Gastrocnemius medialis (tissue), 4 donors: ENCODE measurements around the gene POC1A. TPM values are rescaled to one million over a fixed set of nuclear protein-coding genes. Genes with fewer than 3 reads are reported as not detected.

Source experiments
- ATAC-seq, 2 donors: fragments of 150-250 bp; one replicate each; pipeline ENCODE4 v1.9.1; 2016
- DNase-seq, 2 donors: peaks; one replicate each; pipeline ENCODE4 v3.0.0-alpha.2; 2019
- H3K27ac ChIP-seq, 4 donors: fragments of 200-600 bp; sonication (generic); 1 replicate in 1 of 4; 2 replicates in 3 of 4; pipeline ENCODE4 v1.5.1; 2016 to 2018; ENCODE audit warnings: mild to moderate bottlenecking in 2 of 4, moderate library complexity in 1 of 4
- H3K27me3 ChIP-seq, 3 donors: fragments of 200-600 bp; sonication (generic) in 2 of 3; 1 replicate in 1 of 3; 2 replicates in 2 of 3; pipeline versions ENCODE4 v1.5.1 to v1.6.0; 2016 to 2019; ENCODE audit warnings: mild to moderate bottlenecking in 1 of 3, moderate library complexity in 1 of 3
- H3K36me3 ChIP-seq, 2 donors: fragments of 200-600 bp; sonication (generic) in 1 of 2; one replicate each; pipeline ENCODE4 v1.5.1; 2017 to 2018
- H3K4me1 ChIP-seq, 2 donors: fragments of 200-600 bp; sonication (generic) in 1 of 2; one replicate each; pipeline ENCODE4 v1.5.1; 2016 to 2017; ENCODE audit warnings: mild to moderate bottlenecking in 2 of 2
- H3K4me3 ChIP-seq, 4 donors: fragments of 200-600 bp; sonication (generic) in 3 of 4; 1 replicate in 1 of 4; 2 replicates in 3 of 4; pipeline ENCODE4 v1.5.1; 2016 to 2019; ENCODE audit warnings: mild to moderate bottlenecking in 2 of 4
- H3K9me3 ChIP-seq, 3 donors: fragments of 200-600 bp; sonication (generic) in 2 of 3; 1 replicate in 1 of 3; 2 replicates in 2 of 3; pipeline ENCODE4 v1.5.1; 2016 to 2019
- CTCF ChIP-seq, 5 experiments: fragments of 450-650 bp in 3 of 5; fragments of 200-600 bp in 2 of 5; sonication (generic) in 2 of 5; IDR thresholded peaks in 4 of 5; conservative IDR thresholded peaks in 1 of 5; 1 replicate in 4 of 5; 2 replicates in 1 of 5; pipeline ENCODE4 v1.5.1; 2016 to 2019; ENCODE audit warnings: antibody characterized with exemption in 5 of 5, mild to moderate bottlenecking in 3 of 5, moderate library complexity in 3 of 5
- POLR2A ChIP-seq, 2 donors: fragments of 450-650 bp; IDR thresholded peaks; one replicate each; pipeline ENCODE4 v1.6.1; 2017; ENCODE audit warnings: antibody characterized with exemption in 2 of 2, mild to moderate bottlenecking in 2 of 2, moderate library complexity in 2 of 2
- in situ Hi-C, 4 donors: fragments of 200-750 bp; cut with MboI; loops; one replicate each; pipeline versions ENCODE4 v1.15.0 to v1.8.0; 2017; ENCODE audit warnings: low sequenced_read_pairs in 4 of 4
- intact Hi-C: fragments of 100-400 bp; cut with DNase I; formaldehyde crosslinking; loops from one replicate; pipeline ENCODE4 v1.15.1; 2023; ENCODE audit warnings: low total_unique reads
- total RNA-seq, 4 donors: library from RNA; depleted of rRNA; stranded (reverse); fragments of >200 nt; gene quantifications; one replicate each; pipeline versions ENCODE4 v1.1.0 to v1.2.3, GENCODE V29; 2016

Gene POC1A
- total RNA-seq, 4 donors from 2014 or later, result 0.51 to 3.2 (median 0.81) TPM

GRCh38 chr3:52112056-52112455 is 42.2 kb downstream of the POC1A start:
- no peaks in the 10 kb centered on the region for H3K36me3 ChIP-seq
- no peak overlapping the region for H3K4me3 ChIP-seq
- intact Hi-C loops, result no loop called here
- ATAC-seq (no peak), DNase-seq (no peak)
- no peak overlapping the region for H3K27ac ChIP-seq
- no peak for TF ChIP-seq CTCF (IDR thresholded peaks at IDR 0.05 in 4 of 5, conservative IDR thresholded peaks at IDR 0.05 in 1 of 5)
- no peak for TF ChIP-seq POLR2A (IDR thresholded peaks at IDR 0.05)
- in situ Hi-C loops, result no loop called here
- peaks cover 10 to 15% of the 10 kb centered on the region in 2 donors for H3K4me1 ChIP-seq
- H3K27me3 ChIP-seq, result no peaks in the 10 kb centered on the region
- H3K9me3 ChIP-seq, result no peaks in the 10 kb centered on the region

GRCh38 chr3:52110502-52110901 is 43.7 kb downstream of the POC1A start:
- H3K27ac ChIP-seq, result peak overlapping the region in 1 of 4 donors; percentile 20
- ATAC-seq, result no peak
- peaks cover 10 to 15% of the 10 kb centered on the region in 2 donors for H3K4me1 ChIP-seq
- in situ Hi-C loops, result no loop called here
- no peaks in the 10 kb centered on the region for H3K9me3 ChIP-seq
- TF ChIP-seq POLR2A (IDR thresholded peaks at IDR 0.05) (no peak), CTCF (IDR thresholded peaks at IDR 0.05 in 4 of 5, conservative IDR thresholded peaks at IDR 0.05 in 1 of 5) (no peak)
- DNase-seq, result no peak
- intact Hi-C loops, result no loop called here
- H3K27me3 ChIP-seq, result no peaks in the 10 kb centered on the region
- no peak overlapping the region for H3K4me3 ChIP-seq
- H3K36me3 ChIP-seq, result no peaks in the 10 kb centered on the region

- Histone ChIP-seq H3K4me3 (no peak overlapping the region), H3K27ac (no peak overlapping the region), H3K9me3 (no peaks in the 10 kb centered on the region), H3K36me3 (no peaks in the 10 kb centered on the region), H3K27me3 (no peaks in the 10 kb centered on the region), H3K4me1 (peaks cover 10 to 15% of the 10 kb centered on the region in 2 donors)
- TF ChIP-seq CTCF (IDR thresholded peaks at IDR 0.05 in 4 of 5, conservative IDR thresholded peaks at IDR 0.05 in 1 of 5) (no peak), POLR2A (IDR thresholded peaks at IDR 0.05) (no peak)
- in situ Hi-C loops (no loop called here), intact Hi-C loops (no loop called here)
- no peak for DNase-seq
- no peak for ATAC-seq
Observed at GRCh38 chr3:52109611-52110301, 44.5 kb downstream of the POC1A start.

- Histone ChIP-seq H3K36me3 (no peaks in the 10 kb centered on the region), H3K4me3 (peak overlapping the region in 1 of 4 donors; percentile 28), H3K27me3 (no peaks in the 10 kb centered on the region), H3K4me1 (peaks cover 10 to 15% of the 10 kb centered on the region in 2 donors), H3K9me3 (no peaks in the 10 kb centered on the region), H3K27ac (peak overlapping the region in 3 of 4 donors; percentile 15 to 40 (median 29))
- intact Hi-C loops (no loop called here), in situ Hi-C loops (no loop called here)
- peak in 4 of 5 experiments; percentile 34 to 52 (median 48) for TF ChIP-seq CTCF (IDR thresholded peaks at IDR 0.05 in 4 of 5, conservative IDR thresholded peaks at IDR 0.05 in 1 of 5)
- TF ChIP-seq POLR2A (IDR thresholded peaks at IDR 0.05), result no peak
- peak; percentile 68 to 81 for ATAC-seq
- peak; percentile 13 to 45 for DNase-seq
Observed at GRCh38 chr3:52108302-52109232, 45.7 kb downstream of the POC1A start.
